WERI-Rb-1 (cell line): Measurements from ENCODE around the gene RBBP8.

Experiments used
- DNase-seq: peaks from one replicate; pipeline ENCODE4 v3.0.0-alpha.2; 2020
- H3K27ac ChIP-seq: fragments of 250-450 bp; sonication (Bioruptor Pico); 2 replicates; pipeline ENCODE4 v1.5.1; 2020; ENCODE audit warnings: mild to moderate bottlenecking, moderate library complexity
- H3K27me3 ChIP-seq: fragments of 250-450 bp; sonication (Bioruptor Pico); 2 replicates; pipeline ENCODE4 v1.5.1; 2021; ENCODE audit warnings: mild to moderate bottlenecking, low read depth, moderate library complexity; ENCODE audit not compliant: insufficient read depth, severe bottlenecking
- H3K36me3 ChIP-seq: fragments of 250-450 bp; sonication (Bioruptor Pico); 2 replicates; pipeline ENCODE4 v1.5.1; 2020; ENCODE audit warnings: mild to moderate bottlenecking, moderate library complexity
- H3K4me3 ChIP-seq: 2 replicates; pipeline ENCODE4 v1.5.1; 2011; ENCODE audit warnings: low read depth, mild to moderate bottlenecking, control low read depth, low read length
- H3K9me3 ChIP-seq: fragments of 250-450 bp; sonication (Bioruptor Pico); 2 replicates; pipeline ENCODE4 v1.5.1; 2021; ENCODE audit warnings: mild to moderate bottlenecking, moderate library complexity; ENCODE audit not compliant: severe bottlenecking
- TF ChIP-seq, protein P1 (sequence below): IDR thresholded peaks from 2 replicates; pipeline ENCODE4 v1.5.1; 2011; ENCODE audit warnings: low read depth, mild to moderate bottlenecking, control low read depth, inconsistent platforms, low read length

Gene RBBP8

DNA sequence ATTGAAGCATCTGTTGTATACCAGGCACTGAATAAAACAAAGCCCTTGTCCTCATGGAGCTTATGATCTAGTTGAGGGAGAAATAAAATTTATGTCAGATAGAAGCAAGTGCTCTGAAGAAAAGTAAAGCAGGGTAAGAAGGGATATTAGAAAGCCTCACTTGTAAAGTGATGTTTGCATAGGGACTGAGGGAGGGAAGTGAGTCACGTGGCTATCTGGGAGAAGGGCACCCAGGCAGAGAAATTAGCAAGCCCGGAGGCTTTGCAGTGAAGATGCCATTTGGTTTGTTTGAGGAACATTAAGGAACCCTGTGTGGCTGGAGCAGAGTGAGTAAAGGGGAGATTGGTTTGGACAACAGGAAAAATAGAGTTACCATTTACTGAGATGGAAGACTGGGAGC lies 52.1 kb downstream of the RBBP8 start:
- Histone ChIP-seq H3K36me3 (peaks cover 58% of the 10 kb centered on the region), H3K27me3 (no peaks in the 10 kb centered on the region)
- DNase-seq: no peak

DNA sequence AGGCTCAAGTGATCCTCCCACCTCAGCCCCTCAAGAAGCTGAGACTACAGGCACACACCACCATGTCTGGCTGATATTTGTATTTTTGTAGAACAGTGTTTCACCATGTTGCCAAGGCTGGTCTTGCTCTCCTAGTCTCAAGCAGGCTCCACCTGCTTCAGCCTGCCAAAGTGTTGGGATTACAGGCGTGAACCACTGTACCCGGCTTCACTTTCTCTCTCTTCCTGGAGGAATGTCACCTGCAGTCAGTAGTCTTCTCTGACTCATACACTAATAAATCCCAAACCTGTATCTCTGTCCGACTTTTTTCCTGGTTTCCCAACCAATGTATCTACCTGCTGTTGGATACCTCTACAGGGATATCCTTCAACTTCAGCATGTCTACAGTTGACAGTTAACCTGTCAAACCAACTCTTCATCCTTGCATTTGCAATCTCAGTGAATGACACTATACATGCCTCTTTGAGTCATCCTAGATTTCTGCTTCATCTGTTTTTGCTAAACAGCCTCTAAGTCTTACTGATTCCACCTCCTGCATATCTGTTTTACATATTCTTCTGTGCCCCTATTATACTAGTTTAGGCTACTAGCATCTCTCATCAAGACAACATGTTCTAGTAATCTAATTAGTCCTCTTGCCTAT lies 54.5 kb downstream of the RBBP8 start:
- Histone ChIP-seq H3K27me3 (no peaks in the 10 kb centered on the region), H3K4me3 (no peak overlapping the region), H3K9me3 (no peaks in the 10 kb centered on the region), H3K36me3 (peaks cover 74% of the 10 kb centered on the region), H3K27ac (no peak overlapping the region)
- no peak for DNase-seq
- TF ChIP-seq, protein P1, sequence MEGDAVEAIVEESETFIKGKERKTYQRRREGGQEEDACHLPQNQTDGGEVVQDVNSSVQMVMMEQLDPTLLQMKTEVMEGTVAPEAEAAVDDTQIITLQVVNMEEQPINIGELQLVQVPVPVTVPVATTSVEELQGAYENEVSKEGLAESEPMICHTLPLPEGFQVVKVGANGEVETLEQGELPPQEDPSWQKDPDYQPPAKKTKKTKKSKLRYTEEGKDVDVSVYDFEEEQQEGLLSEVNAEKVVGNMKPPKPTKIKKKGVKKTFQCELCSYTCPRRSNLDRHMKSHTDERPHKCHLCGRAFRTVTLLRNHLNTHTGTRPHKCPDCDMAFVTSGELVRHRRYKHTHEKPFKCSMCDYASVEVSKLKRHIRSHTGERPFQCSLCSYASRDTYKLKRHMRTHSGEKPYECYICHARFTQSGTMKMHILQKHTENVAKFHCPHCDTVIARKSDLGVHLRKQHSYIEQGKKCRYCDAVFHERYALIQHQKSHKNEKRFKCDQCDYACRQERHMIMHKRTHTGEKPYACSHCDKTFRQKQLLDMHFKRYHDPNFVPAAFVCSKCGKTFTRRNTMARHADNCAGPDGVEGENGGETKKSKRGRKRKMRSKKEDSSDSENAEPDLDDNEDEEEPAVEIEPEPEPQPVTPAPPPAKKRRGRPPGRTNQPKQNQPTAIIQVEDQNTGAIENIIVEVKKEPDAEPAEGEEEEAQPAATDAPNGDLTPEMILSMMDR: no peak

More for the DNA sequence above, 52.1 kb downstream of the RBBP8 start:
- no peak overlapping the region for H3K27ac ChIP-seq
- TF ChIP-seq, protein P1: no peak
- H3K4me3 ChIP-seq: no peak overlapping the region
- no peaks in the 10 kb centered on the region for H3K9me3 ChIP-seq

DNA sequence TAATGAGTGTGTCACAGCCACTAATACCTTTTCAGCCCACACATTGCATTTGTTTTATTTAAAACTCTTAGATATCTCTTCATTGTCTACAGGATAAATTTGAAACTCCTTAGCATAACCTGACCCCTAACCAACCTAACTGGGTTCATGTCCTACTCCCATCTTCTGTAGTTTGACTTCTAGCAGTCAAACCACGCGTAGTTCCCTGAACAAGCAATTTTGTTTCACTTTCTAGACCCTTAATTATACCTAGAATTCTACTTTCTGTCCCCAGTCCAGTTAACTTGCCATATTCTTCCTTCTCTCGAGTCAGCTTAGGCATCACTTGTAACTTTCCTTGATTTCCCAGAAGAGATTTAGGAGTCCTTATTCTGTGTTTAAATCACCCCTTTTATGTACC lies 55.1 kb downstream of the RBBP8 start:
- no peak overlapping the region for H3K4me3 ChIP-seq
- no peak overlapping the region for H3K27ac ChIP-seq
- TF ChIP-seq, protein P1: no peak
- H3K36me3 ChIP-seq: peaks cover 77% of the 10 kb centered on the region
- no peaks in the 10 kb centered on the region for H3K27me3 ChIP-seq
- no peaks in the 10 kb centered on the region for H3K9me3 ChIP-seq
- DNase-seq: no peak

DNA sequence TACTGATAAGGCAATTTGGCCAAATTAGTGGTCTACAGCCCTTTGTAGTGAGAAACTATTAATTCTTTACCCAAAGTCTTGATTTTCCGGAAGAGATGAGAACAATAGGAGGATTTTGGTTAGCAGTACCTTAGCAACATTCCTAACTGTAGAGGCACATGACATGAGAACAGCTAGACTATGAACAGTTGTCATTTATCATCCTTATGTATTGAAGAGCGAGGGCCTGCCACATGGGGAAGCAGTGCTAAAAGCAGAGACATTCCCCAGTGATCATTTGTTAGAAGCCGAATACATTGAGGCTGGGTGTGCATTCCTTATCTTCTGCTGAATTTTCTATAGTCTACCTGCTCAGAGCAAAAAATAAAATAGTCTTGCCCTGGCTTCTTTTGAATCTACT lies 65.2 kb downstream of the RBBP8 start:
- H3K27ac ChIP-seq: no peak overlapping the region
- peaks cover 64% of the 10 kb centered on the region for H3K36me3 ChIP-seq
- H3K9me3 ChIP-seq: no peaks in the 10 kb centered on the region
- no peaks in the 10 kb centered on the region for H3K27me3 ChIP-seq
- TF ChIP-seq, protein P1: no peak
- no peak for DNase-seq
- H3K4me3 ChIP-seq: no peak overlapping the region

DNA sequence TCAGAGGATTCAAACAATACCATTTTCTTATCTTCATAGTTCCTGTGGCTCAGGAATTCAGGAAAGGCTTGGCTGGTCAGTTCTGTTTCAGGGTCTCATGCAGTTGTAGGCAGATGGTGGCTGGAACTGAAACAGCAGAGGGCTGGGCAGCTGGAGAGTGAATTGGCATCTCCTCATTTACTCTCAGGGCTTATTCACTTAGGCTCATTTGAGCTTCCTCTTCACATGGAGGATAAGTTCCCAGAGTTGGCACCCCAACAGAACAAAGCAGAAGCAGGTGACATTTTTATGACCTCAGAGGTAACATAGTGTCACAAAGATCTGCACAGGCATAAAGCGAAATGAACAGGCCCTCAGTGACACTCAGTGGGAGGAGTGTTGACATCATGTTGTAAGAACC lies 66.1 kb downstream of the RBBP8 start:
- no peak overlapping the region for H3K27ac ChIP-seq
- no peaks in the 10 kb centered on the region for H3K27me3 ChIP-seq
- H3K36me3 ChIP-seq: peaks cover 65% of the 10 kb centered on the region
- H3K4me3 ChIP-seq: no peak overlapping the region
- TF ChIP-seq, protein P1: no peak
- no peak for DNase-seq
- no peaks in the 10 kb centered on the region for H3K9me3 ChIP-seq

DNA sequence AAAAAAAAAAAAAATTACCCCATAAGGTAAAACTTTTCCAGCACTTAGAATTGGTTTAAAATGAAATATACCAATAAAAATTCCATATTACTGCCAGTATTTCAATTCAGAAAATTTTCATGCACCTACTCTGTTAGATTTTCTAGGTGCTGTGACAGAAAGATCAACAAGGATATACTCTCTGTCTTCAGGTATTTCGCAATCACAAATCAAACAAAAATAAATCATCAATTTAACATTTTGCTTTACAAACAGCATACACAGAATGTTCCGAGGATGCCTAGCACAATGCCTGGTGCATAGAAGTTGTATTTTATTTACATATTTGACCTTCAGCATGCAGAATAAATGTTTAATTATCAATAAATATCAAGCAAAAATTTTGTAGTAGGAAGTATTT lies 66.5 kb downstream of the RBBP8 start:
- no peaks in the 10 kb centered on the region for H3K27me3 ChIP-seq
- H3K9me3 ChIP-seq: no peaks in the 10 kb centered on the region
- TF ChIP-seq, protein P1: no peak
- H3K36me3 ChIP-seq: peaks cover 69% of the 10 kb centered on the region
- no peak overlapping the region for H3K4me3 ChIP-seq
- H3K27ac ChIP-seq: no peak overlapping the region
- no peak for DNase-seq
